ENCODE measurements around the gene RAB30.
"Not testable (repeated sequence)": the region's sequence is repeated elsewhere in the genome, so short reads cannot be mapped to it uniquely, and the experiment has no call there.

Gene RAB30

DNA sequence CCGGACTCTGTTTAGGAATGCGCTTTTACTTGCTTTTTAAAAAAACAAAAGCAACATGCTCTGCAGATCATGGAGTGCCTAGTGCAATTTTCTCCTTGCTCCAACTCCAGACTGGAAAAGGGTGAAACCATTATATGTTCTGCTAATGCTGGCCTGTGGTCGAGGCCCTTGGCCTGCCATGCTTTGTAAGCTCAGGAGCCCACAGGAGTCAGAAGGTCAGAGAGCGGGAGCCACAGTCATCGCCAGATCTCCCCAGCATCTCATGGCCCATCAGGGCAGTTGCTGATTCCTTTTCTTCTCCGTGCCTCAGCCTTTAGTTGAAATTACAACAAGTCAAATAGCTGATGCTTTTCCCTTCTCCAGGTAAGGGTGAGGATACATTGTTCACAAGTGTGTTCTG lies 89.8 kb downstream of the RAB30 start:
- DNase-seq (ENCODE audit: low spot score), result no peak

DNA sequence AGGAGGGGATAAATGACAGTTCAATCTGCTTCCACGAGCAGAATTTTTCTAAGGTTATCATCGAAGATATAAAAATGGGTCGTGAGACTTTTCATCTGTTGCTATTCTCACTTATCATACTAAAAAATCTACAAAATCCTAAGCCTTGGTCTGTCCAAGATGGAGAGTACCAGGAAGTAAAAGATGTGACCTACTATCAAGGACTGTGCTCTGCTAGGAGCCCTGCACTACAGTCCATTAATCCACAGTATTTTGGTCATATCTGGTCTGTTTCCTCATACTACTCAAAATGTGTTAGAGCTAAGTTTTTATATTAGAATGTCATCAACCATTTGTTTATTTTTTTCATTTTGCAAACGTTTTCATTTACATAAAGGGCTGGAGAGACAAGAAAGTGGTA lies 90.8 kb downstream of the RAB30 start:
- no peak for DNase-seq (ENCODE audit: low spot score)

DNA sequence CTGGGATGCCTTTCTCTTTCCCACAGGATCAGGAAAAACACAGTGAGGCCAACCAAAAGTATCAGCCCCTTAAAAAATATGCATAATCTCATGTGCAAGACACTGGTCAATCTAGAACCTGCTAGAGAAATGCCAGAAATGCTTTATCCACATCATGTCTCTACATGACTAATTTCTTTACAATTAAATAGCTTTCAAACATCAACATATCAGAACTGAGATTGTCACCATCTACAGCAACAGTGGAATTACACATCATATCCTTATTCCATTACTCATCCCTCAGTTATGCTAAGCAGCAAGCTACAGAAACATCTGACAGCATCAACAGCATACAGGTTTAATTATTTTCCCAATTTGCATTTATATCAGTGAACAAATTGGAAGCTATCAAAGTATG lies 91.4 kb downstream of the RAB30 start:
- DNase-seq (ENCODE audit: low spot score), result no peak

DNA sequence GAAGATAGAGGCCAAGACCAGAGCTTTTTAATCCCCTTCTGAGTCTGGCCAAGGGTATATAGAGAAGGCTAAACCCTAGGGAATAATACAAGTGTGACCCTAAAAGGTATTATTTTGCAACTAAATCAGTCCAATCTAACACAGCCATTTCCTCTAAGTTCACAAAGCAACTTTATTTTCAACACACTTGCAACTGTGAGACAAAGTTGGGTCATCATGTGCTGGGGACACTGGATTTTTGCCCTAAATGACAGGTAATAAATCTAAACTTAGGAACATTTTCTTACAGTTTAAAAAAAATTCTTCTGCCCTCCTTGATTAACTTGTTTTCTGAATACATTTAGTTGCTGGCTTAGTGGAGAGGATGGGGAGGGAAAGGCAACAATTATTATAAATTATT lies 91.9 kb downstream of the RAB30 start:
- no peak for DNase-seq (ENCODE audit: low spot score)

DNA sequence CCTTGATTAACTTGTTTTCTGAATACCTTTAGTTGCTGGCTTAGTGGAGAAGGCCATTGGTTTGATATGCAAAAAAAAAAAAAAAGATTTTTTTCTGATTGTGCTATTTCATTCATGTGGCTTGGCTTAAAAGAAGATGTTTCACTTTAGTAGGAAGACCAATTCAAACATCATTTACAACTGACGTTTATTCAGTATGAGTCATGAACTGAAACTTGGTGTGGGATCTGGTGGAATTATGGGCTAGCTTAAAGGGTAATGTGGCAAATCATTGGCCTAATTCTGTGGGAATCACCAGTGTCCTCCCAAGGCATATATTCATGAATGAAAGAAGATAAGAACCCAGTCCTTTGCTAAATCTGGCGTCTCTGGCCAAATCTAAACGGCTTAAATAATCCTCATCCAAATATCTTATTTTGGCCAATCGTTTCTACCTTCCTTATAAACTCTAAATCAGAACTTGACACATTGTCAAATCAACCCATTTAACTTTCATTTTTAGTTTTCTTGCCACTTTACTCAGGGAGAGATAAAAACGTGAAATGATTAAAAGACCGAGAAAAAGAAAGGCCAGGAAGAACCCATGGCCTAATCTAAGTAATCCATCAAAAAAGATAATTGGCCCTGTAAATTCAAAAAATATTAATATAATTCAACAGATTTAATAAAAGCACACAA lies 93.1 kb downstream of the RAB30 start:
- no peak for DNase-seq (ENCODE audit: low spot score)

DNA sequence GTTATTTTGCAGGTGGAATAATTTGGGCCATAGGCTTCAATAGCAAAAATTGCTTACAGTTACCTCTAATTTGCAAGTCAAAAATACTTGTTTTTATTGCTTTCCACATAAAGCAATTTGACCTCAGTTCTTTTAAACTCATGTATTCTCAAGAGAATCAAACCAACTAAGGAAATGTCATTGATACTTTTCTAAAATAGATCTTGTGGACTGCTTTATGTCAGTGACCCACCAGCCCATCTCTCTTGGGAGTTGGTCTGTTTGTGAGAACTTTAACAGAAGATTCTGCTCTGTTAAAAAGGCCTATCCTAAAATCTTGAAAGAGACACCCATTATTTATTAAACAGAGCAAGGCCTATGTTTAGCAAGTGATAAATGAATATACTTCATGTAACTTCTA lies 94.9 kb downstream of the RAB30 start:
- DNase-seq (ENCODE audit: low spot score), result no peak

DNA sequence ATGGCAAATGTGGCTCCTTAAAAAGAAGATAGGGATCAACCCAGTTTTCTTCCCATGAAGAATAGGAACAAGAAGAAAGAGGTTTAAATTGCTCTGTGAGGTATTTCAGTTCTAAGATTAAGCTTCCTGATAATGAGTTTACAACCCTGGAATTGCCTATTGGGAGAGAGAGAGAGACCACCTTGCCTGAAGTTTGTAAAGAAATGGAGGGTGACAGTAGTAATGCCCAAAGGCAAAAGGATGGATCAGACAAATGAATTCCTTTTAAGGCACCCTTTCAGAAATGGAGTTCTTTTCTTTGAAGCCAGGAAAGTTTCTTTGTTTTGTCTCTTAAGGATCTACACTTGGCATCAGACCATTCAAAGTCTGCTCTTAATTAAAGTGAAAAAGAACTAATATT lies 95.8 kb downstream of the RAB30 start:
- no peak for DNase-seq (ENCODE audit: low spot score)

DNA sequence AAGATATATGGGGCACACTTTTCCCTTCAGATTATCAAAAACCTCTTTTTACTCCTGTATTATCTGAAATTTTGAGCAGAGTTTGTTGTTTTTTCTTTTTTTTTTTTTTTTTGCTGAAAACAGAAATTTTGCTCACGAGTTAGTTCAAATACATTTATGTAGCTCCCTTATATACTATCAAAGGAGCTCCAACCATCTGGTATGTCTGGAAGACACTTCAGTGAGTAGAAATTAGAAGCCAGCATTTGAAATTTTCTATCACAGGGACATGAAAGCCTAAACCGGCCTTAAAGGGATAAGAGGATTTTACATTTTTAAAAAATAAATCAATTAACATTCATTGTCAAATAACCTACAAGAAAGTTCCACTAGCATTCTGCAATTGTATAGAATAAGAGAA lies 96.8 kb downstream of the RAB30 start:
- DNase-seq (ENCODE audit: low spot score), result no peak

DNA sequence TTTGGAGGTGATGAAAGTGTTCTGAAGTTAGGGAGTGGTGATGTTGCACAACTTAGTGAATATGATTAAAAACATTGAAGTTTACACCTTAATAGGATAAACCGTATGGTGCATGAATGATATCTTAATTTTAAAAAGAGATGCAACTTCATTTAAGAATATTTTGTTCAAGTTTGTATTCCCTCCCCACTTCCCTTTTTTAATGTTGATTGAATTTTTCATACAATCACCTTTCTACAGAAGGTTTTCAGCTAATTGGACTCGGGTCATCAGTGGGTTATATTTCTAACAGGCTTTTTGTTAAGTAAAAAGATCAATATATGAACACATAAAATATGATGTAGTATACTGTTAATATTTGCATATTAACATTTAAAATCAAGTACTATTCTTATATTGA lies 97.6 kb downstream of the RAB30 start:
- no peak for DNase-seq (ENCODE audit: low spot score)

DNA sequence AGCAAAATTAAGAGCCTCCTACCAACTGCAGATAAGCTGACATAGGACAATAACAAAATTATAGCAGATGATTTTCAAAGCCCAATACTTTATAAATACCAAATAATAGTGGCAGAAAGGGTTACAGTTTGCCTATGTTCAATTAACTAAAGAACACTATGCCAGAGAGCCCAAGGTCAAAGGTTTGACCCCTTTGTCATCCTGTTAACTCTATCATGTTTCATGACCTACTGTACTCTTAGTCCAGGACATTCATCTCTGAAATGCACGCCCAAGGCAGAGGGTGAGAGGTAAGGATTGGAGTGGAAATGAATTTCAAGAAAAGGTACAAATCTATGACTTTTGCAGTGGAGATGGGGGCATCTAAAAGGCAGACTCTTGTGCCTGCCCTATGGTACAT lies 99.6 kb downstream of the RAB30 start:
- DNase-seq (ENCODE audit: low spot score), result no peak

DNA sequence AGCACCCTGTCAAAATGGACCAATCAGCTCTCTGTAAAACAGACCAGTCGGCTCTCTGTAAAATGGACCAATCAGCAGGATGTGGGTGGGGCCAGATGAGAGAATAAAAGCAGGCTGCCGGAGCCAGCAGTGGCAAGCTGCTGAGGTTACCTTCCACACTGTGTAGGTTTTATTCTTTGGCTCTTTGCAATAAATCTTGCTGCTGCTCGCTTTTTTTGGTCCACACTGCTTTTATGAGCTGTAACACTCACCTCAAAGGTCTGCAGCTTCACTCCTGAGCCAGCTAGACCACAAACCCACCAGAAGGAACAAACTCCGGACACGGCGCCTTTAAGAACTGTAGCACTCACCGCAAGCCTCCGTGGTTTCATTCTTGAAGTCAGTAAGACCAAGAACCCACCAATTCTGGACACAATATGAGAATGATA lies 100.2 kb downstream of the RAB30 start:
- not testable (repeated sequence) for DNase-seq (ENCODE audit: low spot score)

DNA sequence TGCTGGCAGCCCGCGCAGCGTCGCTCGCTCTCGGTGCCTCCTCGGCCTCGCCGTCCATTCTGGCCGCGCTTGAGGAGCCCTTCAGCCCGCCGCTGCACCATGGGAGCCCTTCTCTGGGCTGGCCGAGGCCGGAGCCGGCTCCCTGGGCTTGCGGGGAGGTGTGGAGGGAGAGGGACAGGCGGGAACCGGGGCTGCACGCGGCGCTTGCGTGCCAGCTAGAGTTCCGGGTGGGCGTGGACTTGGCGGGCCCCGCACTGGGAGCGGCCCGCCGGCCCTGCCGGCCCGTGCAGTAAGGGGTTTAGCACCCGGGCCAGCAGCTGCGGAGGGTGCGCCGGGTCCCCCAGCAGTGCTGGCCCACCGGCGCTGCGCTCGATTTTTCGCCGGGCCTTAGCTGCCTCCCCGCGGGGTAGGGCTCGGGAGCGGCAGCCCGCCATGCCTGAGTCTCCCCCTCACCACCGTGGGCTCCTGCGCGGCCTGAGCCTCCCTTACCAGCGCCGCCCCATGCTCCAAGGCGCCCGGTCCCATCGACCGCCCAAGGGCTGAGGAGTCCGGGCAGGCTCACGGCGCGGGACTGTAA lies 101.1 kb downstream of the RAB30 start:
- DNase-seq (ENCODE audit: low spot score), result not testable (repeated sequence)

DNA sequence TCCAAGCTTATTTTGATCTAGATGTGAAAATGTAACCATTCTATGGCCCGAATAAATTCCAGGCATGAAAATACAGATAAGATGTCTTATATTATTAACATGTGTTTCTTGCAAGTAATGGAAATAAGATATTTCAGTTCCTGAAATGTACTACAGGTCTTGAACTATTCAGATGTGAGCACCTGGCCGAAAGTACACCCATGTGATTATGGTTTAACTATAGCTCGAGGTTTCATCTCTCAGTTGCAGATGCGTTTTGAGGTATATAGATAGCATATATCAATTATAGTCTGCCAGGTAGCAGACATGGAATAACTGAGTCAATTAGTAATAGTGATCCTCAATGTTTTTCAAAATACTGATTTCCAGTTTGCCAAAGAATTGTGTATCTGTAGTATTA lies 101.9 kb downstream of the RAB30 start:
- DNase-seq (ENCODE audit: low spot score), result no peak

DNA sequence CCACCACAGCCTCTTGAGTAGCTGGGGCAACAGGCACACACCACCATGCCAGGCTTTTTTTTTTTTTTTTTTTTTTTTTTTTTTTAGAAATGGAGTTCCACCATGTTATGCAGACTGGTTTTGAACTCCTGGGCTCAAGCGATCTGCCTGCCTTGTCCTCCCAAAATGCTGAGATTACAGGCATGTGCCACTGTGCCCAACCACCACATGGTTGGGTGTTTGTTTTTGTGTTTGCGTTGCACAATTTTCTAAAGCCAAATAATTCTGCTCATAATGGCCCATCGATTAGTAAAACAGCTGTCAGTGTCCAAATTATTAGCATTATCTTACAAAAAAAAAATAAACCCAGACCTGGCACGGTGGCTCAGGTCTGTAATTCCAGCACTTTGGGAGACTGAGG lies 104.3 kb downstream of the RAB30 start:
- no peak for DNase-seq (ENCODE audit: low spot score)

DNA sequence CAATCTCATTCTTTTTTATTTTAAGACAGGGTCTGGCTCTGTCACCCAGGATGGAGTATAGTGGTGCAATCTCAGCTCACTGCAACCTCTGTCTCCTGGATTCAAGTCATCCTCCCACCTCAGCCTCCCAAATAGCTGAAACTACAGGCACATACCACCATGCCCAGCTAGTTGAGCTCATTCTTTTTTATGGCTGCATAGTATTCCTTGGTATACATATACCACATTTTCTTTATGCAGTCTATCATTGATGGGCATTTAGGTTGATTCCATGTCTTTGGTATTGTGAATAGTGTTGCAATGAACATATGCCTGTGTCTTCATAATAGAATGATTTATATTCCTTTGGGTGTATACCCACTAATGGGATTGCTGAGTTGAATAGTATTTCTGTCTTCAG lies 109.7 kb downstream of the RAB30 start:
- DNase-seq (ENCODE audit: low spot score), result not testable (repeated sequence)

DNA sequence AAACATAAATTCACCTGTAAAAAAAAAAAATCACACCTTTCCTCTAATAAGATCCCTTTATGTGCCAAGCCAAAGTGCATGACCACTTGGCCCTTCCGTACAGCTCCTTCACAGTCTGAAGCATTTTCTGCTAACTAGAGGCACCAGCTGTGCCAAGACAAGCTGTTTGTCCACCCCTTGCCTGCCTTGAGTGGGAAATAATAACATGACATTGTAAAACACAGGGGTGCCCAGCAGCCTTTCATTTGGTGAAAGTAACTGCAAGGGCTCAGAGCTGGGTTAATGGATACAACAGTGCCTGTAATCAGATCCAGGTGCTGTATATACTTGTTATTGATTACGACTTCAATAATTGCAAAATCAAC lies 110.9 kb downstream of the RAB30 start:
- DNase-seq (ENCODE audit: low spot score), result no peak

DNA sequence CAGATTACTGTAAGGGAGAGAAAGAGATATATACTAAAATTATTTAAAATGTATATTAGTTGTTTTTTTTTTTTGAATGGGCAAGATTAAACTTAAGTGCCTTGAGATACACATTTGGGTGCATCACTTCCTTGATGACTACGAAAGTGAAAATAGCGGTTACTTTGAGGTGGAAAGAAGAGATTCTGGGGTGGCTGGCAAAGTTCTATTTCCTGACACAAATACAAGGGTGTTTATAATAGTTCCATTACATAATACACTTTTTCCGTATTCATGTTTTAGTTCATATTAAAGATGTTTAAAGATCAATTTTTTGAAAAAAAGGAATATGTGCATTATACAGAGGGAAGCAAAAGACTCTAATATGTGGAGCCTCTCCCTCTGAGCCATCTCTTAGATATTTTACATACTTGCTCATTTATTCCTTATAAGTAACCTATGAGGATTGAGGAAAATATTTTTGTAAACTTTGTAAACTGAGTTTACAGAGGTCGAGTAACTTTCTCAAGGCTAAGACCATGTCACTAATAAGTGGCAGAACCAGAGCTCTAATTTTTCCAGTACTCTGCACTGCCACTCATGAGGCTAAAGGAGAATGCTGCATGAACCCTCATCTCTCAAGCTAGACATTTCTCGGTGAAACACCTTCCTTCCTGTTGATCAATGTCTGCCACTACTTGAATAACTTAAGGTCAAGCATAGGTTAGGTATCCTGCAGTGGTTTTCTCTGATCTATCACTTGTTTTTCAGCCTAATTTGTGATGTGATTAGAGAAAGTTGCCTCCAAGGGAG lies 111.5 kb downstream of the RAB30 start:
- DNase-seq (ENCODE audit: low spot score), result no peak

DNA sequence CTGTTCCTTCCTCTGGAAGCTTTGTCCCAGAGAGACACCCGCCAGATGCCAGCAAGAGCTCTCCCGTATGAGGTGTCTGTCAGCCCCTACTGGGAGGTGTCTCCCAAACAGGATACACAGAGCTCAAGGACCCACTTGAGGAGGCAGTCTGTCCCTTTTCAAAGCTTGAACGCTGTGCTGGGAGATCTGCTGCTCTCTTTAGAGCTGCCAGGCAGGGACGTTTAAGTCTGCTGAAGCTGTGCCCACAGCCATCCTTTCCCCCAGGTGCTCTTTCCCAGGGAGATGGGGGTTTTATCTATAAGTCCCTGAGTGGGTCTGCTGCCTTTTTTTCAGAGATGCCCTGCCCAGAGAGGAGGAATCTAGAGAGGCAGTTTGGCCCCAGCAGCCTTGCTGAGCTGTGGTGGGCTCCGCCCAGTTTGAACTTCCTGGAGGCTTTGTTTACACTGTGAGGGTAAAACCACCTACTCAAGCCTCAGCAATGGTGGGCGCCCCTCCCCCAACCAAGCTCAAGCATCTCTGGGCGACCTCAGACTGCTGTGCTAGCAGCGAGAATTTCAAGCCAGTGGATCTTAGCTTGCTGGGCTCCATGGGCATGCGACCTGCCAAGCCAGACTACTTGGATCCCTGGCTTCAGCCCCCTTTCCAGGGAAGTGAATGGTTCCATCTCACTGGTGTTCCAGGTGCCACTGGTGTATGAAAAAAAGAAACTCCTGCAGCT lies 115.8 kb downstream of the RAB30 start:
- DNase-seq (ENCODE audit: low spot score), result not testable (repeated sequence)

DNA sequence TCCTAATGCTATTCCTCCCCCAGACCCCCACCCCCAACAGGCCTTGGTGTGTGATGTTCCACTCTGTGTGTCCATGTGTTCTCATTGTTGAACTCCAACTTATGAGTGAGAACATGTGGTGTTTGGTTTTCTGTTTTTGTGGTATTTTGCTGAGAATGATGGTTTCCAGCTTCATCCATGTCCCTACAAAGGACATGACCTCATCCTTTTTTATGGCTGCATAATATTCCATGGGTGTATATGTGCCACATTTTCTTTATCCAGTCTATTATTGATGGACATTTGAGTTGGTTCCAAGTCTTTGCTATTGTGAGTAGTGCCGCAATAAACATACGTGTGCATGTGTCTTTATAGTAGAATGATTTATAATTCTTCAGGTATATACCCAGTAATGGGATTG lies 121.2 kb downstream of the RAB30 start:
- DNase-seq (ENCODE audit: low spot score), result not testable (repeated sequence)

DNA sequence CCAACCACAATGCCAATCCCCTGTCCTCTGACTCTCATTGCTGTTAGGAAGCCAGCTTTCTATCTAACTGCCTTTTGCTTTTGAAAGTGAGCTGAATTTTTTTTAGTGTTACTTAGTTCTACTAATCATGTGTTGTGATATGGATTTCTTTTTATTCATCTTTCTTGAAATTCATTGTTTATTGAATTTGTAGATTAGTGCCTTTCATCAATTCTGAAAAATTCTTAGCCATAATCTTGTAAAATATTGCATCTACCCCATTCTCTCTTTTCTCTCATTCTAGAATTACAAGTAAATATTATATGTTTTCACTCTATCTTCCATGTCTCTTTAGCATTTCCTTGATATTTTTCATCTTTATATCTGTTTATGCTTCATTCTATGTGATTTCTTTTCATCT lies 122.3 kb downstream of the RAB30 start:
- no peak for DNase-seq (ENCODE audit: low spot score)

DNA sequence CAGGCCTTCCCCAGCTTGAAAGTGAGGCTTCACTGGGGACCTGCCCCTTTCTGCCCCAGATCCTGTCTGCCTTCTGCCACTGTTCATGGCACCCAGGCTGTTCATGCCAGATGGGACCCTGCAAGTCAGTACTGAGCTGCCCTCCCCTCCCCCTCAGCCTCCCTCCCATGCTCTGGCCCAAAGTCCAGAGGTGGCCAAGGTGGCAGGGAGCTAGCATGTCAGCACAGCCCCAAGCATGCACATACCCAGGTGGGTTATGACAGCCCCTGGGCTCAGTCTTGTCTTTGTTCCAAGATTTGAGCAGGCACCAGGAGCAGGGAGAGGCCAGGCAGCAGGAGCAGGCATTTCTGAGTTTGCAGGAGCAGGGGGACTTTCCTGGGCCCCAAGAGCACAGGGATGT lies 126.0 kb downstream of the RAB30 start:
- DNase-seq (ENCODE audit: low spot score), result no peak

DNA sequence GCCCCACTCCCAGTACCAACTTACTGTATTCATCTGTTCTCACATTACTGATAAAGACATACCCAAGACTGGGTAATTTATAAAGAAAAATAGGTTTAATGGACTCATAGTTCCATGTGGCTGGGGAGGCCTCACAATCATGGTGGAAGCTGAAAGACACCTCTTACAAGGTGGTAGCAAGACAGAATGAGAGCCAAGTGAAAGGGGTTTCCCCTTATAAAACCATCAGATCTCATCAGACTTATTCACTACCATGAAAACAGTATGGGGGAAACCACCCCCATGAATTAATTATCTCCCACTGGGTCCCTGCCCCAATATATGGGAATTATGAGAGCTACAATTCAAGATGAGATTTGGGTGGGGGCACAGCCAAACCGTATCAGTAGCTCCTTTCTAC lies 126.7 kb downstream of the RAB30 start:
- not testable (repeated sequence) for DNase-seq (ENCODE audit: low spot score)

DNA sequence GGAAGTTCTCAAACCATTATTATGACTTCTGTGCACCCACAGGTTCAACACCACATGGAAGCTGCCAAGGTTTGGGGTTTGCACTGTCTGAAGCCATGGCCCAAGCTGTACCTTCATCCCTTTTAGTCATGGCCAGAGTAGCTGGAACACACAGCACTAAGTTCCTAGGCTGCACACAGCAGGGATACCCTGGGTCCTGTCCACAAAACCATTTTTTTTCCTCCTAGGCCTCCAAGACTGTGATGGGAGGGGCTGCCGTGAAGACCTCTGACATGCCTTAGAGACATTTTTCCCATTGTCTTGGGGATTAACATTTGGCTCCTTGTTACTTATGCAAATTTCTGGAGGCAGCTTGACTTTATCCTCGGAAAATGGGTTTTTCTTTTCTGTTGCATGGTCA lies 127.5 kb downstream of the RAB30 start:
- no peak for DNase-seq (ENCODE audit: low spot score)
